Activated T-helper 17 cell treated with anti-CD3 and anti-CD28 coated beads, Interleukin-2, amount 50 U/mL, for 72 hours (primary cell): ENCODE measurements around the gene HDHD3. TPM values are rescaled to one million over a fixed set of nuclear protein-coding genes. Genes with fewer than 3 reads are reported as not detected.
A peak's percentile ranks its signal among the peaks of the same experiment; 100 is the strongest.

Experiments
- ATAC-seq: fragments of 150-1000 bp; cut with Tn5 transposase; replicated peaks from 2 replicates; pipeline ENCODE4 v1.10.0; 2021; ENCODE audit warnings: mild to moderate bottlenecking, moderate library complexity
- H3K27ac Mint-ChIP-seq: one replicate; pipeline ENCODE4 v1.8.0; 2022; ENCODE audit warnings: mixed read lengths
- H3K27me3 Mint-ChIP-seq: one replicate; pipeline ENCODE4 v1.8.0; 2022; ENCODE audit warnings: mixed read lengths
- H3K36me3 Mint-ChIP-seq: one replicate; pipeline ENCODE4 v1.8.0; 2022; ENCODE audit warnings: low read depth, mild to moderate bottlenecking, mixed read lengths
- H3K4me1 Mint-ChIP-seq: one replicate; pipeline ENCODE4 v1.8.0; 2022; ENCODE audit warnings: mixed read lengths
- H3K4me3 Mint-ChIP-seq: one replicate; pipeline ENCODE4 v1.8.0; 2022; ENCODE audit warnings: mild to moderate bottlenecking, mixed read lengths
- H3K9me3 Mint-ChIP-seq: one replicate; pipeline ENCODE4 v1.8.0; 2022; ENCODE audit warnings: mixed read lengths
- total RNA-seq, 2 donors: library from RNA; stranded (reverse); gene quantifications; one replicate each; pipeline ENCODE4 v1.2.3, GENCODE V29; 2022

Gene HDHD3
- total RNA-seq, 2 donors from 2014 or later, result 15.2 to 19.4 TPM

DNA sequence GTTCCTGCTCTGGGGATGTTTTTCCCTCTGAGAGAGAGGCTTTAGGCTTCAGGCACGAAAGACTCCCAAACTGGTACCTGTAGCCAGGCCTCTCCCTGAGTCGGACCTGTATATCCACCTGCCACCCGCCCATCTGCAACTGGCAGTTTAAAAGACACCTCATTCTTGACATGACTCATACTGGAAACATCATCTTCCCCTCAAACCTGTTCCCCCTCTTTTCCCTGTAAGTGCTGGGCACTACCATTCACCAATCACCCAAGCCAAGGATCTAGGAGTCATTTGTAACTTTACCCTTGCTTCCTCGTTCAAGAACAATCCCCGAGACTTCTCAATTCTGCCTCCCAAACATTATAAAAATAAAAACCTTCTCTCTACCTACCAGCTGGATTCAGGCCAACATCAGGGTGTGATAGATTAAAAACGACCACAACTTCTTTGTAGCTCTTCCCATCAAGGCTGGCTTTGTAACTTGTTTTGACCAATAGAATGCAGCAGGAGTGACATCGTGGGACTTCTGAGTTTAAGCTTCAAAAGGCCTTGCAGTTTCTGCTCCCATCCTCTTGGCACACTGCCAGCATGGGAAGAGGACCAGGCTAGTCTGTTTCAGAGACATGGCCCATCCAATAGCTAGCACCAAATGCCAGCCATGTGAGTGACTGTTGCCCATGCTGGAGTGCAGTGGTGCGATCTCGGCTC is 34.9 kb downstream of the HDHD3 start:
- Mint-ChIP-seq H3K27me3 (no peaks in the 10 kb centered on the region), H3K4me1 (peaks cover 26% of the 10 kb centered on the region), H3K27ac (peak overlapping the region; percentile 15), H3K9me3 (no peaks in the 10 kb centered on the region), H3K36me3 (no peaks in the 10 kb centered on the region), H3K4me3 (peak overlapping the region; percentile 87)
- peak; percentile 23 for ATAC-seq

DNA sequence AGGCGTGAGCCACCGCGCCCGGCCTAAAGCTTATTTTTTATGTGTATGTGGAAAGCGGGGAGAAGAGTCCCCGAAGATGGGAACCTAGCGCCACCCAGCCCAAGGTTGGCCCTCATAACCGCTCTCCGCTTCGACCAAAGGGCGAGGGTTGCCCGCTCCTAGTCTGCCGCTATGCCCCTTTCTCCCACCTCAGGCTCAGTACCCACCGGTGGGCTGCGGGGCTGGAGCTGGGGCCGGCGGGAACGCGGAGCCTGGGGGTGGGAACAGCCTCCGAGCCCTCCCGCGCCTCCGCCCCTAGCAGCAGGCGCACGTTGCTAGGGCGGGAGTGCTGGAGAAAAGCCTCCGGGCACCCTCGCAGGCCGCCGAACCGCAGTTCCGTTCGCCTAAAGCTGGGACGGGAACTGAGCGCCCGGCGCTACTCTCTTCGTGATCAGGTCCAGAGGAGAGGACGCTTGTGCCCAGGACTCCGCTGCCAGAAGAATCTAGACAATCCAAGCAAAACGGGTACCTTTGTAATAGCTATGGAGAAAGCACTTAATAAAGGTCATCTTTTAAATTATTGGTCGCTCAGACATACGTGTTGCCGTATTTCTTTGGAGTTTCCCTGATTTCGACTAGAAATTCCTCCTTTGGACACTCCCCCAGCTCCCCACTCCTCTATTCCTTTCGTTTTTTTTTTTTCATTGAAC is 36.6 kb downstream of the HDHD3 start, which contains the start of gene WDR31:
Gene WDR31, minus strand, starts transcription at position 265 of the 689 bp plus-strand sequence. CDS start 8,253 bp downstream, outside the sequence.
- H3K9me3 Mint-ChIP-seq, result no peaks in the 10 kb centered on the region
- H3K27me3 Mint-ChIP-seq, result no peaks in the 10 kb centered on the region
- peak within 1 kb of the TSS; percentile 70 for H3K27ac Mint-ChIP-seq
- peaks cover 19% of the 10 kb centered on the region for H3K4me1 Mint-ChIP-seq
- H3K36me3 Mint-ChIP-seq, result no peaks in the 10 kb centered on the region
- ATAC-seq, result peak; percentile 94
- peak within 1 kb of the TSS; percentile 87 for H3K4me3 Mint-ChIP-seq

DNA sequence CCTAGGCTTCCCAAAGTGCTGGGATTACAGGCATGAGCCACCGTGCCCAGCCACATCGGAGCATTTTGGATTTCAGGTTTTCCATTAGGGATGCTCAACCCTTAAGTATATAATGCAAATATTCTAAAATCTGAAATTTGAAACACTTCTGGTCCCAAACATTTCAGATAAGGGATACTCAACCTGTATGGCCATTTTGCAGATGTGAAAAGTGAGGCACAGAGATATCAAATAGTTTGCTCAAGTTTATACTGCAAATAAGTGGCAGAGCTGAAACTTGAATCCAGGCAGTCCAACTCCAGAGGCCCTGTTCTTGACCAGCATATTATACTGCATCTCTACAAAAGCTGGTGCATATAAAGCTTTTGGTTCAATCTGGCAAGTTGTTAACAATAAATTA is 39.1 kb downstream of the HDHD3 start:
- ATAC-seq, result no peak

DNA sequence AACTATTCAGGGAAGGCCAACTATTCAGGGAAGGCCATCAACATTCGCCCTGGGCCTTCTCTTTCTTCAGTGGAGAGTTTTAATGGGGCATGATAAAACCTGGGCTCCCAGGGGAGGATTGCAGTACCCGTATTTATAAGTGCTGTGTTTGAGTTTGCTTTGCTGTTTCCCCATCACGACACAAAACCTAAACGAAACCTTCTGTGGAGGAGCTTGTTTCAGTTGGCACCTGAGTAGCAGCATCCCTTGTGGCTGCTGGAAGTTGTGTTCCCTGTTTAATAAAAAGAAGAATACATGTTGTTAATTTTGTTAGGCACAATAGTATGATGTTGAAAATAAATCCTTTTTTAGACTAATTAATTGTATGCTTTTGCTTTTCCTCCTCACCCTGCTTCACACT is 45.0 kb downstream of the HDHD3 start:
- no peak overlapping the region for H3K4me3 Mint-ChIP-seq
- no peaks in the 10 kb centered on the region for H3K4me1 Mint-ChIP-seq
- H3K36me3 Mint-ChIP-seq, result no peaks in the 10 kb centered on the region
- no peak for ATAC-seq
- H3K9me3 Mint-ChIP-seq, result no peaks in the 10 kb centered on the region
- no peaks in the 10 kb centered on the region for H3K27me3 Mint-ChIP-seq
- no peak overlapping the region for H3K27ac Mint-ChIP-seq

More for the DNA sequence above, 39.1 kb downstream of the HDHD3 start:
- Mint-ChIP-seq H3K9me3 (no peaks in the 10 kb centered on the region), H3K36me3 (no peaks in the 10 kb centered on the region), H3K4me1 (peaks cover 17% of the 10 kb centered on the region), H3K27me3 (no peaks in the 10 kb centered on the region), H3K27ac (no peak overlapping the region), H3K4me3 (no peak overlapping the region)

DNA sequence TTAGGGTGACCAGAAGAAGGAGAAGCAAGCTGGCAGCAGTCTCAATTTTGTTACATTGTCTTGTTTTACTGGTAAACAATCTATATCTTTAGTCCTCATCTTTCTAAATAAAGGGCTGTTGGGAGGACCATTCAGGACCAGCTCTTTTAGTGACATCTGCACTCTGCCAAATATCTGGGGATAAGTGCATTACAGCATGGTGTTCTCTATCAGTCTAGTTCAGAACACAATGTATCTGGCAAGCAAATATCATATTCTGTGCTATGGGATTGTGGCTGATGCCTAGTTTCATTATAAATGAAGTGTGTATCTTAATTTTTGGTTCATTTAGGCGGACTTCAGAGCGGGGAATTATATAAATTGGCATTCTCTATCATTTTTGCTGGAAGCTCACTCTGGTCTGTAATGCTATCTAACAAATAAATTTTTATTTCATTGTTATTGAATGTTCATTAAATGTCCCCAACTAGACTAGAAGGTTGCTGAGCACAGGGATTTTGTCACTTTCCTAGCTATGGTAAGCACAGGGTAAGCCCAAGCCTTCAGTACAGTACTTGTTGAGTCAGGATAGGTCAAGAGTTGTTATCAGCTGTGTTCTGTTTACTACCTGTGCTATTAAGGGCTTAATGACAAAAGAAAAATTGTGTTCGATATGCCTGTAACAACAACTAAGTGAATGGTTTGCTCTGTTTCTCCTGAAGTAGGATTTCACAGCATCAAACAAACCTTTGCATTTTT is 48.6 kb downstream of the HDHD3 start:
- H3K27ac Mint-ChIP-seq, result no peak overlapping the region
- H3K4me3 Mint-ChIP-seq, result no peak overlapping the region
- no peak for ATAC-seq
- H3K4me1 Mint-ChIP-seq, result no peaks in the 10 kb centered on the region
- no peaks in the 10 kb centered on the region for H3K36me3 Mint-ChIP-seq
- no peaks in the 10 kb centered on the region for H3K9me3 Mint-ChIP-seq
- no peaks in the 10 kb centered on the region for H3K27me3 Mint-ChIP-seq

DNA sequence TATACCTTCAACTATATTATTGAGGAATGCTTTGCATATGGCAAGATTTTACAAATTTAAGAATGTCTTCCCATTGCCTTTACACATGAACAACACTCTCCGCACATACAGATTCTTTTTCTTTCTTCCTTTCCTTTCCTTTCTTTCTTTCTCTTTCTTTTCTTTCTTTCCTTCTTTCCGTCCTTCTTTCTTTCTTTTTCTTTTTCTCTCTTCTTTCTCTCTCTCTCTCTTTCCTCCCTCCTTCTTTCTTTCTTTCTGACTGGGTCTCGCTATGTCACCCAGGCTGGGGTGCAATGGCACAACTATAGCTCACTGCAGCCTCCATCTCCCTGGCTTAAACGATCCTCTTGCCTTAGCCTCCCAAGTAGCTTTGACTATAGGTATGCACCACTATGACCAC is 50.6 kb downstream of the HDHD3 start:
- no peak for ATAC-seq
- no peaks in the 10 kb centered on the region for H3K4me1 Mint-ChIP-seq
- no peaks in the 10 kb centered on the region for H3K36me3 Mint-ChIP-seq
- no peak overlapping the region for H3K27ac Mint-ChIP-seq
- H3K9me3 Mint-ChIP-seq, result no peaks in the 10 kb centered on the region
- H3K4me3 Mint-ChIP-seq, result no peak overlapping the region
- no peaks in the 10 kb centered on the region for H3K27me3 Mint-ChIP-seq

Other genes with a start within 250 kb of the HDHD3 start
- 10 to 100 TPM in 1 of 2 donors, 1 to 10 TPM in 1; 4.7 to 10.9 TPM for gene SLC31A2, start 226.0 kb downstream of the HDHD3 start, total RNA-seq
- 10 to 100 TPM; 41.2 to 41.5 TPM for gene FKBP15, start 155.7 kb downstream of the HDHD3 start, total RNA-seq
- 10 to 100 TPM; 13.1 to 17.3 TPM for gene SLC31A1, start 155.4 kb downstream of the HDHD3 start, total RNA-seq
- 10 to 100 TPM; 47.0 to 47.9 TPM for gene CDC26, start 101.4 kb downstream of the HDHD3 start, total RNA-seq
- gene PRPF4, start 101.3 kb downstream of the HDHD3 start, total RNA-seq, result 10 to 100 TPM; 41.3 to 51.1 TPM
- gene RNF183, start 73.6 kb downstream of the HDHD3 start, total RNA-seq, result 10 to 100 TPM in 1 of 2 donors, 1 to 10 TPM in 1; 1.9 to 10.9 TPM
- 1 to 10 TPM; 1.6 to 2.2 TPM for gene WDR31, start 36.7 kb downstream of the HDHD3 start, total RNA-seq
- gene BSPRY, start 27.4 kb downstream of the HDHD3 start, total RNA-seq, result 10 to 100 TPM in 1 of 2 donors, 1 to 10 TPM in 1; 3.2 to 25.9 TPM
- 10 to 100 TPM; 24.8 to 30.5 TPM for gene ALAD, start 24.3 kb upstream of the HDHD3 start, total RNA-seq
- gene POLE3, start 33.7 kb upstream of the HDHD3 start, total RNA-seq, result 10 to 100 TPM; 35.5 to 85.2 TPM
- gene C9orf43, start 33.8 kb upstream of the HDHD3 start, total RNA-seq, result under 1 TPM; 0.69 to 0.76 TPM
- gene RGS3, start 86.7 kb upstream of the HDHD3 start, total RNA-seq, result 10 to 100 TPM; 23.0 to 85.8 TPM